IMR-90 (cell line): ENCODE data around the gene SLC19A2. TPM values are rescaled to one million over a fixed set of nuclear protein-coding genes. Genes with fewer than 3 reads are reported as not detected.

Source experiments
- ATAC-seq: fragments of 200-7000 bp; cut with Tn5 transposase; 2 replicates; pipeline ENCODE4 v1.9.1; 2020; ENCODE audit warnings: low read depth, mild to moderate bottlenecking, moderate library complexity
- BruUV-seq: library from RNA; stranded (reverse); fragments of 400-500 nt; replicated peaks from 2 replicates; lab custom pipeline; 2021; lab: Mats Ljungman, UMichigan
- CTCF ChIA-PET: fragments of 300-600 bp; formaldehyde crosslinking; extraction: SDS; loops from one replicate; lab custom pipeline; 2021; ENCODE audit warnings: antibody characterized with exemption; lab: Yijun Ruan, JAX
- POLR2A ChIA-PET: fragments of 300-600 bp; sonication (Branson Sonifier 250); formaldehyde crosslinking; loops from one replicate; lab custom pipeline; 2022; ENCODE audit warnings: antibody characterized with exemption; ENCODE audit not compliant: unreplicated experiment; lab: Charles Lee
- DNase-seq: peaks from one replicate; pipeline ENCODE4 v3.0.0; 2013
- H2AFZ ChIP-seq: replicated peaks from 2 replicates; pipeline ENCODE3; 2013; ENCODE audit warnings: low read length, mild to moderate bottlenecking; ENCODE audit not compliant: poor library complexity
- H2AK5ac ChIP-seq: 2 replicates; pipeline ENCODE4 v1.6.1; 2013; ENCODE audit warnings: low read depth, low read length, inconsistent platforms
- H2AK9ac ChIP-seq: replicated peaks from 2 replicates; pipeline ENCODE3; 2013; ENCODE audit warnings: mild to moderate bottlenecking, low read depth, low read length, moderate library complexity; ENCODE audit not compliant: poor library complexity
- H2BK120ac ChIP-seq: 2 replicates; pipeline ENCODE4 v1.6.1; 2013; ENCODE audit warnings: low read depth, low read length, inconsistent platforms
- H2BK15ac ChIP-seq: 3 replicates; pipeline ENCODE4 v1.6.1; 2013; ENCODE audit warnings: low read depth, low read length, inconsistent platforms
- H2BK20ac ChIP-seq: 2 replicates; pipeline ENCODE4 v1.6.1; 2013; ENCODE audit warnings: low read depth, mild to moderate bottlenecking, inconsistent platforms, low read length, moderate library complexity
- H2BK5ac ChIP-seq: 2 replicates; pipeline ENCODE4 v1.6.1; 2013; ENCODE audit warnings: mild to moderate bottlenecking, low read depth, low read length, inconsistent platforms; ENCODE audit not compliant: poor library complexity, severe bottlenecking
- H3K14ac ChIP-seq: replicated peaks from 2 replicates; pipeline ENCODE4 v1.6.1; 2013; ENCODE audit warnings: low read depth, low read length, inconsistent platforms
- H3K18ac ChIP-seq: 2 replicates; pipeline ENCODE4 v1.6.1; 2013; ENCODE audit warnings: low read depth, low read length, control low read depth
- H3K23ac ChIP-seq: 2 replicates; pipeline ENCODE4 v1.6.1; 2013; ENCODE audit warnings: low read depth, low read length, inconsistent platforms
- H3K27ac ChIP-seq: 2 replicates; pipeline ENCODE4 v1.5.1; 2013; ENCODE audit warnings: mild to moderate bottlenecking, control low read depth, low read length; ENCODE audit not compliant: insufficient read depth
- H3K27me3 ChIP-seq: 2 replicates; pipeline ENCODE4 v1.6.1; 2013; ENCODE audit warnings: low read length; ENCODE audit not compliant: control insufficient read depth, insufficient read depth
- H3K36me3 ChIP-seq: 2 replicates; pipeline ENCODE4 v1.6.1; 2013; ENCODE audit warnings: low read length, mixed read lengths; ENCODE audit not compliant: control insufficient read depth, insufficient read depth
- H3K4ac ChIP-seq: 2 replicates; pipeline ENCODE4 v1.6.1; 2013; ENCODE audit warnings: low read depth, low read length, inconsistent platforms
- H3K4me1 ChIP-seq: 2 replicates; pipeline ENCODE4 v1.6.1; 2013; ENCODE audit warnings: low read length, mixed read lengths; ENCODE audit not compliant: control insufficient read depth, insufficient read depth
- H3K4me2 ChIP-seq: 2 replicates; pipeline ENCODE4 v1.6.1; 2013; ENCODE audit warnings: low read depth, mild to moderate bottlenecking, control low read depth, low read length, moderate library complexity
- H3K4me3 ChIP-seq: 2 replicates; pipeline ENCODE4 v1.5.1; 2013; ENCODE audit warnings: low read depth, mild to moderate bottlenecking, control low read depth, low read length, moderate library complexity; ENCODE audit not compliant: insufficient read depth
- H3K56ac ChIP-seq: 2 replicates; pipeline ENCODE4 v1.6.1; 2013; ENCODE audit warnings: low read length, inconsistent platforms; ENCODE audit not compliant: insufficient read depth; ENCODE audit errors: extremely low read depth
- H3K79me1 ChIP-seq, 2 experiments: 2 replicates each; pipeline ENCODE4 v1.6.1; 2013; ENCODE audit warnings: low read length in 2 of 2, inconsistent platforms in 1 of 2, low read depth in 1 of 2
- H3K9ac ChIP-seq: 2 replicates; pipeline ENCODE4 v1.6.1; 2013; ENCODE audit warnings: low read depth, low read length, control low read depth
- H3K9me1 ChIP-seq: 2 replicates; pipeline ENCODE4 v1.6.1; 2013; ENCODE audit warnings: low read length, inconsistent platforms; ENCODE audit not compliant: insufficient read depth
- H3K9me3 ChIP-seq: 2 replicates; pipeline ENCODE4 v1.6.1; 2013; ENCODE audit warnings: low read length; ENCODE audit not compliant: control insufficient read depth, insufficient read depth
- H4K20me1 ChIP-seq: 2 replicates; pipeline ENCODE4 v1.6.1; 2013; ENCODE audit warnings: low read length, inconsistent platforms; ENCODE audit not compliant: insufficient read depth
- H4K5ac ChIP-seq: 2 replicates; pipeline ENCODE4 v1.6.1; 2013; ENCODE audit warnings: mild to moderate bottlenecking, low read depth, low read length, control low read depth
- H4K8ac ChIP-seq, 2 experiments: 2 replicates each; pipeline ENCODE4 v1.6.1; 2013; ENCODE audit warnings: low read depth in 2 of 2, low read length in 2 of 2, control low read depth in 1 of 2, inconsistent platforms in 1 of 2
- H4K91ac ChIP-seq: 2 replicates; pipeline ENCODE4 v1.6.1; 2013; ENCODE audit warnings: low read depth, low read length, inconsistent platforms; ENCODE audit not compliant: insufficient read depth
- BHLHE40 ChIP-seq: fragments of 150-350 bp; IDR thresholded peaks from 2 replicates; pipeline ENCODE4 v1.6.1; 2016; ENCODE audit warnings: mild to moderate bottlenecking, low read depth, low read length
- RAD21 ChIP-seq: IDR thresholded peaks from 2 replicates; pipeline ENCODE4 v1.6.1; 2012; ENCODE audit warnings: low read length, improper control_type of control experiment
- RCOR1 ChIP-seq: IDR thresholded peaks from 2 replicates; pipeline ENCODE4 v1.6.1; 2012; ENCODE audit warnings: mild to moderate bottlenecking, low read length, improper control_type of control experiment; ENCODE audit not compliant: insufficient replicate concordance
- RFX5 ChIP-seq: IDR thresholded peaks from 2 replicates; pipeline ENCODE4 v1.8.0; 2012; ENCODE audit warnings: low read depth, mild to moderate bottlenecking, low read length, moderate library complexity
- dilution Hi-C: fragments of 300-500 bp; cut with HindIII; formaldehyde crosslinking; loops from one replicate; pipeline ENCODE4 v1.14.3; 2018; ENCODE audit warnings: low sequenced_read_pairs; ENCODE audit not compliant: unreplicated experiment
- in situ Hi-C: fragments of 300-500 bp; cut with MboI; formaldehyde crosslinking; loops from 3 replicates; pipeline ENCODE4 v1.14.3; 2019; ENCODE audit warnings: low sequenced_read_pairs, inconsistent platforms, mixed read lengths
- intact Hi-C: fragments of 100-400 bp; cut with micrococcal nuclease; formaldehyde crosslinking; loops from 2 replicates; pipeline ENCODE4 v1.10.0; 2022
- polyA plus RNA-seq, 3 experiments: library from polyadenylated mRNA; depleted of rRNA; stranded (reverse); fragments of >200 nt; gene quantifications; 2 replicates each; pipeline ENCODE4 v1.2.3, GENCODE V29; 2012; ENCODE audit warnings: low replicate concordance in 1 of 3
- total RNA-seq: library from RNA; depleted of rRNA; stranded (reverse); fragments of >200 nt; gene quantifications from 2 replicates; pipeline ENCODE4 v1.2.3, GENCODE V29; 2012
- TF ChIP-seq, protein P1 (sequence below): fragments of 150-350 bp; IDR thresholded peaks from 2 replicates; pipeline ENCODE4 v1.6.1; 2016; ENCODE audit warnings: low read depth, mild to moderate bottlenecking, low read length, moderate library complexity, borderline replicate concordance
- TF ChIP-seq, protein P2 (sequence below): conservative IDR thresholded peaks from 2 replicates; pipeline ENCODE4 v1.5.1; 2012; ENCODE audit warnings: mild to moderate bottlenecking, low read depth, low read length, improper control_type of control experiment
- TF ChIP-seq, protein P3 (sequence below): fragments of 150-350 bp; IDR thresholded peaks from 2 replicates; pipeline ENCODE4 v1.6.1; 2017; ENCODE audit warnings: mild to moderate bottlenecking, antibody characterized with exemption, low read length, low read depth

SLC19A2 gene
- total and polyA plus RNA-seq, 2 of the 4 experiments (the other 2 are of a cell fraction): 3.6 to 5.2 TPM

DNA sequence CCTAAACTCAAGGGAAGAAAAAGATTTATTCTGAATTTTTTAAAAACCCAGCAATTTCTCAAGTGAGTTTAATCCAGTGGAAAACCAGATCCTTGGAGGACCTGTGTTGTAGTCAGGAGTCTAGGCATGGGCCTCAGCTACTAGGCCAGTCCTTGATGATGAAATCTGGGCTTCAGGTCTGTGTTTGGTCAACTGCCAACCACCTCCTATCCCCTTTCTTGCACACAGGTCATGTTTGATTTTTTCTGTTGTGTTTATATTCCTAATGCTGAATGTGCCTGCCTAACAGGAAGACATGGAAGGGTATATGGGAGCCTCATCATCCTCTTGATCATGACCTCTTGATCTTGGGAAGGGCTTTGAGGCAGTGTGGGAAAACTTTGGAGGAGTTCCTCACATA lies 38.2 kb upstream of the SLC19A2 start:
- TF ChIP-seq, protein P1, sequence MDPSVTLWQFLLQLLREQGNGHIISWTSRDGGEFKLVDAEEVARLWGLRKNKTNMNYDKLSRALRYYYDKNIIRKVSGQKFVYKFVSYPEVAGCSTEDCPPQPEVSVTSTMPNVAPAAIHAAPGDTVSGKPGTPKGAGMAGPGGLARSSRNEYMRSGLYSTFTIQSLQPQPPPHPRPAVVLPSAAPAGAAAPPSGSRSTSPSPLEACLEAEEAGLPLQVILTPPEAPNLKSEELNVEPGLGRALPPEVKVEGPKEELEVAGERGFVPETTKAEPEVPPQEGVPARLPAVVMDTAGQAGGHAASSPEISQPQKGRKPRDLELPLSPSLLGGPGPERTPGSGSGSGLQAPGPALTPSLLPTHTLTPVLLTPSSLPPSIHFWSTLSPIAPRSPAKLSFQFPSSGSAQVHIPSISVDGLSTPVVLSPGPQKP: no peak
- TF ChIP-seq RFX5 (no peak), RAD21 (no peak), RCOR1 (no peak), BHLHE40 (no peak)
- TF ChIP-seq, protein P2, sequence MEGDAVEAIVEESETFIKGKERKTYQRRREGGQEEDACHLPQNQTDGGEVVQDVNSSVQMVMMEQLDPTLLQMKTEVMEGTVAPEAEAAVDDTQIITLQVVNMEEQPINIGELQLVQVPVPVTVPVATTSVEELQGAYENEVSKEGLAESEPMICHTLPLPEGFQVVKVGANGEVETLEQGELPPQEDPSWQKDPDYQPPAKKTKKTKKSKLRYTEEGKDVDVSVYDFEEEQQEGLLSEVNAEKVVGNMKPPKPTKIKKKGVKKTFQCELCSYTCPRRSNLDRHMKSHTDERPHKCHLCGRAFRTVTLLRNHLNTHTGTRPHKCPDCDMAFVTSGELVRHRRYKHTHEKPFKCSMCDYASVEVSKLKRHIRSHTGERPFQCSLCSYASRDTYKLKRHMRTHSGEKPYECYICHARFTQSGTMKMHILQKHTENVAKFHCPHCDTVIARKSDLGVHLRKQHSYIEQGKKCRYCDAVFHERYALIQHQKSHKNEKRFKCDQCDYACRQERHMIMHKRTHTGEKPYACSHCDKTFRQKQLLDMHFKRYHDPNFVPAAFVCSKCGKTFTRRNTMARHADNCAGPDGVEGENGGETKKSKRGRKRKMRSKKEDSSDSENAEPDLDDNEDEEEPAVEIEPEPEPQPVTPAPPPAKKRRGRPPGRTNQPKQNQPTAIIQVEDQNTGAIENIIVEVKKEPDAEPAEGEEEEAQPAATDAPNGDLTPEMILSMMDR: no peak
- TF ChIP-seq, protein P3, sequence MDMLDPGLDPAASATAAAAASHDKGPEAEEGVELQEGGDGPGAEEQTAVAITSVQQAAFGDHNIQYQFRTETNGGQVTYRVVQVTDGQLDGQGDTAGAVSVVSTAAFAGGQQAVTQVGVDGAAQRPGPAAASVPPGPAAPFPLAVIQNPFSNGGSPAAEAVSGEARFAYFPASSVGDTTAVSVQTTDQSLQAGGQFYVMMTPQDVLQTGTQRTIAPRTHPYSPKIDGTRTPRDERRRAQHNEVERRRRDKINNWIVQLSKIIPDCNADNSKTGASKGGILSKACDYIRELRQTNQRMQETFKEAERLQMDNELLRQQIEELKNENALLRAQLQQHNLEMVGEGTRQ: no peak
- Histone ChIP-seq H3K4ac (no peak overlapping the region), H3K14ac (no peak overlapping the region), H3K23ac (no peak overlapping the region), H3K4me3 (no peak overlapping the region), H3K9me1 (no peaks in the 10 kb centered on the region), H2BK15ac (no peak overlapping the region), H3K18ac (no peak overlapping the region), H2BK20ac (no peak overlapping the region), H3K27me3 (no peaks in the 10 kb centered on the region), H4K20me1 (no peaks in the 10 kb centered on the region), H2AK9ac (no peak overlapping the region), H4K5ac (no peak overlapping the region), H3K27ac (no peak overlapping the region), H3K56ac (no peak overlapping the region), H3K9me3 (no peaks in the 10 kb centered on the region), H3K9ac (no peak overlapping the region), H3K4me1 (no peaks in the 10 kb centered on the region), H3K36me3 (no peaks in the 10 kb centered on the region), H2AFZ (no peak overlapping the region), H2BK5ac (no peak overlapping the region), H4K8ac (no peak overlapping the region), H4K91ac (no peak overlapping the region), H3K79me1 (no peaks in the 10 kb centered on the region), H2BK120ac (no peak overlapping the region), H2AK5ac (no peak overlapping the region), H3K4me2 (no peak overlapping the region)
- ATAC-seq (no peak), DNase-seq (no peak)
- ChIA-PET CTCF (no interaction called here), POLR2A (no interaction called here)
- in situ Hi-C loops (no loop called here), intact Hi-C loops (loop anchor here (5.0 kb wide), 1 partner anchor 708 kb away; no protein-coding TSS in a partner anchor), dilution Hi-C loops (no loop called here)
- no TSS peak for BruUV-seq
